ENCODE measurements around the gene MACF1.
"Not testable (repeated sequence)": the region's sequence is repeated elsewhere in the genome, so short reads cannot be mapped to it uniquely, and the experiment has no call there.

MACF1 gene

GRCh38 chr1:39493043-39493810 is 288.7 kb downstream of the MACF1 start:
- H3K27me3 ChIP-seq (ENCODE audit: control insufficient read depth, insufficient read depth, low read length); H3K4me2 ChIP-seq (ENCODE audit: low read length); H3K36me3 ChIP-seq (ENCODE audit: insufficient read depth, low read length); H3K9ac ChIP-seq (ENCODE audit: low read depth, low read length); H3K9me3 ChIP-seq (replicated peaks; ENCODE audit: low read length); H3K4me3 ChIP-seq (ENCODE audit: low read length): not testable (repeated sequence)
- peaks cover 19% of the 10 kb centered on the region for H3K4me1 ChIP-seq (ENCODE audit: control insufficient read depth, insufficient read depth, low read length)

GRCh38 chr1:39494671-39495410 is 290.3 kb downstream of the MACF1 start:
- no peak overlapping the region for H3K4me3 ChIP-seq (ENCODE audit: low read length)
- no peak overlapping the region for H3K9ac ChIP-seq (ENCODE audit: low read depth, low read length)
- H3K27me3 ChIP-seq (ENCODE audit: control insufficient read depth, insufficient read depth, low read length) = peaks cover 9% of the 10 kb centered on the region
- H3K36me3 ChIP-seq (ENCODE audit: insufficient read depth, low read length) = no peaks in the 10 kb centered on the region
- peaks cover 19% of the 10 kb centered on the region for H3K4me1 ChIP-seq (ENCODE audit: control insufficient read depth, insufficient read depth, low read length)
- no peaks in the 10 kb centered on the region for H3K9me3 ChIP-seq (replicated peaks; ENCODE audit: low read length)
- no peak overlapping the region for H3K4me2 ChIP-seq (ENCODE audit: low read length)

- not testable (repeated sequence) for H3K9ac ChIP-seq (ENCODE audit: low read depth, low read length); H3K9me3 ChIP-seq (replicated peaks; ENCODE audit: low read length); H3K36me3 ChIP-seq (ENCODE audit: insufficient read depth, low read length); H3K27me3 ChIP-seq (ENCODE audit: control insufficient read depth, insufficient read depth, low read length); H3K4me3 ChIP-seq (ENCODE audit: low read length); H3K4me2 ChIP-seq (ENCODE audit: low read length)
- H3K4me1 ChIP-seq (ENCODE audit: control insufficient read depth, insufficient read depth, low read length) = peaks cover 12% of the 10 kb centered on the region
Measured at GRCh38 chr1:39496520-39496919, 292.0 kb downstream of the MACF1 start.

GRCh38 chr1:39497585-39497984 is 293.1 kb downstream of the MACF1 start:
- H3K36me3 ChIP-seq (ENCODE audit: insufficient read depth, low read length) = no peaks in the 10 kb centered on the region

GRCh38 chr1:39498096-39498710 is 293.7 kb downstream of the MACF1 start:
- H3K36me3 ChIP-seq (ENCODE audit: insufficient read depth, low read length); H3K9ac ChIP-seq (ENCODE audit: low read depth, low read length); H3K4me3 ChIP-seq (ENCODE audit: low read length); H3K27me3 ChIP-seq (ENCODE audit: control insufficient read depth, insufficient read depth, low read length); H3K4me2 ChIP-seq (ENCODE audit: low read length); H3K9me3 ChIP-seq (replicated peaks; ENCODE audit: low read length); H3K4me1 ChIP-seq (ENCODE audit: control insufficient read depth, insufficient read depth, low read length): not testable (repeated sequence)

More at GRCh38 chr1:39497585-39497984, 293.1 kb downstream of the MACF1 start:
- Histone ChIP-seq H3K9me3 (replicated peaks; ENCODE audit: low read length) (no peaks in the 10 kb centered on the region), H3K4me1 (ENCODE audit: control insufficient read depth, insufficient read depth, low read length) (peaks cover 8% of the 10 kb centered on the region), H3K27me3 (ENCODE audit: control insufficient read depth, insufficient read depth, low read length) (peaks cover 5% of the 10 kb centered on the region), H3K4me2 (ENCODE audit: low read length) (no peak overlapping the region), H3K4me3 (ENCODE audit: low read length) (no peak overlapping the region), H3K9ac (ENCODE audit: low read depth, low read length) (no peak overlapping the region)

GRCh38 chr1:39498821-39499220 is 294.3 kb downstream of the MACF1 start:
- not testable (repeated sequence) for H3K9me3 ChIP-seq (replicated peaks; ENCODE audit: low read length); H3K27me3 ChIP-seq (ENCODE audit: control insufficient read depth, insufficient read depth, low read length); H3K4me1 ChIP-seq (ENCODE audit: control insufficient read depth, insufficient read depth, low read length); H3K4me3 ChIP-seq (ENCODE audit: low read length); H3K36me3 ChIP-seq (ENCODE audit: insufficient read depth, low read length); H3K4me2 ChIP-seq (ENCODE audit: low read length); H3K9ac ChIP-seq (ENCODE audit: low read depth, low read length)

- no peak overlapping the region for H3K9ac ChIP-seq (ENCODE audit: low read depth, low read length)
- no peaks in the 10 kb centered on the region for H3K4me1 ChIP-seq (ENCODE audit: control insufficient read depth, insufficient read depth, low read length)
- H3K4me3 ChIP-seq (ENCODE audit: low read length) = no peak overlapping the region
- no peaks in the 10 kb centered on the region for H3K36me3 ChIP-seq (ENCODE audit: insufficient read depth, low read length)
- no peaks in the 10 kb centered on the region for H3K27me3 ChIP-seq (ENCODE audit: control insufficient read depth, insufficient read depth, low read length)
- H3K4me2 ChIP-seq (ENCODE audit: low read length) = no peak overlapping the region
- H3K9me3 ChIP-seq (replicated peaks; ENCODE audit: low read length) = no peaks in the 10 kb centered on the region
Measured at GRCh38 chr1:39499668-39500067, 295.2 kb downstream of the MACF1 start.

- Histone ChIP-seq H3K36me3 (ENCODE audit: insufficient read depth, low read length) (no peaks in the 10 kb centered on the region), H3K27me3 (ENCODE audit: control insufficient read depth, insufficient read depth, low read length) (no peaks in the 10 kb centered on the region), H3K4me2 (ENCODE audit: low read length) (no peak overlapping the region), H3K4me3 (ENCODE audit: low read length) (no peak overlapping the region), H3K9ac (ENCODE audit: low read depth, low read length) (no peak overlapping the region), H3K9me3 (replicated peaks; ENCODE audit: low read length) (no peaks in the 10 kb centered on the region), H3K4me1 (ENCODE audit: control insufficient read depth, insufficient read depth, low read length) (no peaks in the 10 kb centered on the region)
Measured at GRCh38 chr1:39500862-39501389, 296.4 kb downstream of the MACF1 start.

GRCh38 chr1:39501666-39502065 is 297.2 kb downstream of the MACF1 start:
- Histone ChIP-seq H3K4me3 (ENCODE audit: low read length) (no peak overlapping the region), H3K27me3 (ENCODE audit: control insufficient read depth, insufficient read depth, low read length) (no peaks in the 10 kb centered on the region), H3K4me1 (ENCODE audit: control insufficient read depth, insufficient read depth, low read length) (no peaks in the 10 kb centered on the region), H3K9me3 (replicated peaks; ENCODE audit: low read length) (no peaks in the 10 kb centered on the region), H3K4me2 (ENCODE audit: low read length) (no peak overlapping the region), H3K9ac (ENCODE audit: low read depth, low read length) (no peak overlapping the region), H3K36me3 (ENCODE audit: insufficient read depth, low read length) (no peaks in the 10 kb centered on the region)

GRCh38 chr1:39504436-39504835 is 299.9 kb downstream of the MACF1 start:
- peaks cover 13% of the 10 kb centered on the region for H3K4me1 ChIP-seq (ENCODE audit: control insufficient read depth, insufficient read depth, low read length)
- H3K27me3 ChIP-seq (ENCODE audit: control insufficient read depth, insufficient read depth, low read length); H3K36me3 ChIP-seq (ENCODE audit: insufficient read depth, low read length); H3K4me3 ChIP-seq (ENCODE audit: low read length); H3K9me3 ChIP-seq (replicated peaks; ENCODE audit: low read length); H3K4me2 ChIP-seq (ENCODE audit: low read length); H3K9ac ChIP-seq (ENCODE audit: low read depth, low read length): not testable (repeated sequence)

GRCh38 chr1:39505289-39505688 is 300.8 kb downstream of the MACF1 start:
- H3K27me3 ChIP-seq (ENCODE audit: control insufficient read depth, insufficient read depth, low read length) = no peaks in the 10 kb centered on the region
- H3K4me3 ChIP-seq (ENCODE audit: low read length) = no peak overlapping the region

More at GRCh38 chr1:39505289-39505688, 300.8 kb downstream of the MACF1 start:
- Histone ChIP-seq H3K36me3 (ENCODE audit: insufficient read depth, low read length) (no peaks in the 10 kb centered on the region), H3K4me1 (ENCODE audit: control insufficient read depth, insufficient read depth, low read length) (peaks cover 17% of the 10 kb centered on the region), H3K9ac (ENCODE audit: low read depth, low read length) (no peak overlapping the region), H3K4me2 (ENCODE audit: low read length) (no peak overlapping the region), H3K9me3 (replicated peaks; ENCODE audit: low read length) (no peaks in the 10 kb centered on the region)

Measured in skeletal muscle satellite cell (primary cell).